Retinal pigment epithelial cell (primary cell): ENCODE measurements around the gene E2F6.
A peak's percentile ranks its signal among the peaks of the same experiment; 100 is the strongest.

Experiments used
- DNase-seq: peaks from one replicate; pipeline ENCODE4 v3.0.0-alpha.2; 2010; ENCODE audit warnings: low read depth
- H3K4me3 ChIP-seq: 2 replicates; pipeline ENCODE4 v1.5.1; 2011; ENCODE audit warnings: mild to moderate bottlenecking, low read length, control low read depth, moderate library complexity
- CTCF ChIP-seq: conservative IDR thresholded peaks from 2 replicates; pipeline ENCODE4 v1.5.1; 2011; ENCODE audit warnings: low read depth, low read length, control low read depth, inconsistent platforms

E2F6 gene

GRCh38 chr2:11422901-11423435 lies 43.0 kb downstream of the E2F6 start:
- DNase-seq: no peak
- H3K4me3 ChIP-seq: no peak overlapping the region

GRCh38 chr2:11422491-11422865 lies 43.5 kb downstream of the E2F6 start:
- TF ChIP-seq CTCF: no peak
- DNase-seq: no peak

More at GRCh38 chr2:11422901-11423435, 43.0 kb downstream of the E2F6 start:
- TF ChIP-seq CTCF: no peak

GRCh38 chr2:11421863-11422490 lies 44.0 kb downstream of the E2F6 start:
- no peak overlapping the region for H3K4me3 ChIP-seq
- no peak for DNase-seq
- no peak for TF ChIP-seq CTCF

More at GRCh38 chr2:11422491-11422865, 43.5 kb downstream of the E2F6 start:
- no peak overlapping the region for H3K4me3 ChIP-seq

GRCh38 chr2:11420671-11421070 lies 45.3 kb downstream of the E2F6 start:
- no peak for DNase-seq
- H3K4me3 ChIP-seq: no peak overlapping the region
- TF ChIP-seq CTCF: no peak

GRCh38 chr2:11420190-11420589 lies 45.8 kb downstream of the E2F6 start:
- TF ChIP-seq CTCF: no peak
- H3K4me3 ChIP-seq: no peak overlapping the region
- DNase-seq: no peak

- no peak for DNase-seq
- TF ChIP-seq CTCF: no peak
- H3K4me3 ChIP-seq: no peak overlapping the region
Measured at GRCh38 chr2:11419781-11420180, 46.2 kb downstream of the E2F6 start.

GRCh38 chr2:11417946-11418585 lies 47.9 kb downstream of the E2F6 start:
- no peak for DNase-seq
- no peak overlapping the region for H3K4me3 ChIP-seq
- TF ChIP-seq CTCF: peak; percentile 49
